Vagina (tissue), 2 donors: ENCODE results near the gene TOR2A. TPM values are rescaled to one million over a fixed set of nuclear protein-coding genes. Genes with fewer than 3 reads are reported as not detected.

Experiments used
- DNase-seq, 2 donors: peaks; one replicate each; pipeline ENCODE4 v3.0.0-alpha.2; 2017; ENCODE audit errors: extremely low spot score in 2 of 2
- H3K27ac ChIP-seq: fragments of 200-600 bp; sonication (generic); one replicate; pipeline ENCODE4 v1.5.1; 2019
- H3K27me3 ChIP-seq: fragments of 200-600 bp; sonication (generic); one replicate; pipeline ENCODE4 v1.5.1; 2019
- H3K36me3 ChIP-seq, 2 donors: fragments of 200-600 bp; sonication (generic); one replicate each; pipeline ENCODE4 v1.5.1; 2017 to 2019
- H3K4me1 ChIP-seq: fragments of 200-600 bp; sonication (generic); one replicate; pipeline ENCODE4 v1.5.1; 2019
- H3K4me3 ChIP-seq, 2 donors: fragments of 200-600 bp; sonication (generic); 1 replicate in 1 of 2; 2 replicates in 1 of 2; pipeline ENCODE4 v1.5.1; 2016 to 2019
- H3K9me3 ChIP-seq: fragments of 200-600 bp; sonication (generic); one replicate; pipeline ENCODE4 v1.5.1; 2019
- CTCF ChIP-seq, 3 experiments: fragments of 450-650 bp in 2 of 3; fragments of 200-600 bp in 1 of 3; sonication (generic) in 1 of 3; IDR thresholded peaks; one replicate each; pipeline ENCODE4 v1.5.1; 2017 to 2019; ENCODE audit warnings: antibody characterized with exemption in 3 of 3, mild to moderate bottlenecking in 2 of 3, moderate library complexity in 2 of 3
- POLR2A ChIP-seq, 2 donors: fragments of 450-650 bp; IDR thresholded peaks; one replicate each; pipeline ENCODE4 v1.6.1; 2017; ENCODE audit warnings: antibody characterized with exemption in 2 of 2, mild to moderate bottlenecking in 2 of 2, moderate library complexity in 2 of 2
- POLR2AphosphoS5 ChIP-seq, 2 donors: sonication (generic); formaldehyde crosslinking; IDR thresholded peaks; one replicate each; pipeline ENCODE4 v1.9.0; 2017; ENCODE audit warnings: antibody characterized with exemption in 2 of 2, mild to moderate bottlenecking in 2 of 2, low read depth in 1 of 2; ENCODE audit not compliant: insufficient read depth in 1 of 2
- intact Hi-C: fragments of 100-400 bp; cut with DNase I; formaldehyde crosslinking; loops from one replicate; pipeline ENCODE4 v1.15.1; 2023
- total RNA-seq: library from RNA; depleted of rRNA; stranded (reverse); fragments of >200 nt; gene quantifications from one replicate; pipeline ENCODE4 v1.2.3, GENCODE V29; 2016

Gene TOR2A
- total RNA-seq, 1 donor from 2014 or later = 12.3 TPM

DNA sequence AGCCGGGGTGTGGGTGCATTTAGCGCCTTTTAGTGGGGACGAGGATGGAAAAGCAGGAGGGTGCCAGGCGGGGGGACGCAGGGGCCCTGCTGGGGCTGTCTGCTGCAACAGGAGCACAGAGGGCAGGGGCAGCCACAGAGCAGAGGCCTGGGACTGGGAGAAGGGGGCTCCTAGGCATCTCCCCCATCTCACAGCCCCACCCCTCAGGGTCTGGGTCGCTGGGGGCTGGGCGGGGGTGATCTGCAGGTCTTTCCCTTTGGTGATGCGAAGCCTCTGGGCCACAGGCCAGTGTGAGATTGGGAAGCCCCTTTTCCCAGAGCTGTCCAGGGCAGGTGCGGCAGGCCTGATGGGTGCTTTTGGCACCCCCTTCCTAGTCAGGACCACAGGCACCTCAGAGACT is 4.8 kb downstream of the TOR2A start:
- no peak for TF ChIP-seq POLR2A (IDR thresholded peaks at IDR 0.05)
- TF ChIP-seq CTCF (IDR thresholded peaks at IDR 0.05) = no peak
- no peak for TF ChIP-seq POLR2AphosphoS5 (IDR thresholded peaks at IDR 0.05; ENCODE audit: insufficient read depth in 1 of 2, low read depth in 1 of 2)
- H3K4me3 ChIP-seq = no peak overlapping the region
- H3K36me3 ChIP-seq = peaks cover 0 to 12% of the 10 kb centered on the region in 2 donors
- intact Hi-C loops = loop anchor here (5.0 to 10.0 kb wide), 2 partner anchors 133 to 225 kb away; no protein-coding TSS in a partner anchor
- H3K27me3 ChIP-seq = no peaks in the 10 kb centered on the region
- H3K27ac ChIP-seq = no peak overlapping the region
- no peaks in the 10 kb centered on the region for H3K9me3 ChIP-seq
- peaks cover 15% of the 10 kb centered on the region for H3K4me1 ChIP-seq
- no peak for DNase-seq

DNA sequence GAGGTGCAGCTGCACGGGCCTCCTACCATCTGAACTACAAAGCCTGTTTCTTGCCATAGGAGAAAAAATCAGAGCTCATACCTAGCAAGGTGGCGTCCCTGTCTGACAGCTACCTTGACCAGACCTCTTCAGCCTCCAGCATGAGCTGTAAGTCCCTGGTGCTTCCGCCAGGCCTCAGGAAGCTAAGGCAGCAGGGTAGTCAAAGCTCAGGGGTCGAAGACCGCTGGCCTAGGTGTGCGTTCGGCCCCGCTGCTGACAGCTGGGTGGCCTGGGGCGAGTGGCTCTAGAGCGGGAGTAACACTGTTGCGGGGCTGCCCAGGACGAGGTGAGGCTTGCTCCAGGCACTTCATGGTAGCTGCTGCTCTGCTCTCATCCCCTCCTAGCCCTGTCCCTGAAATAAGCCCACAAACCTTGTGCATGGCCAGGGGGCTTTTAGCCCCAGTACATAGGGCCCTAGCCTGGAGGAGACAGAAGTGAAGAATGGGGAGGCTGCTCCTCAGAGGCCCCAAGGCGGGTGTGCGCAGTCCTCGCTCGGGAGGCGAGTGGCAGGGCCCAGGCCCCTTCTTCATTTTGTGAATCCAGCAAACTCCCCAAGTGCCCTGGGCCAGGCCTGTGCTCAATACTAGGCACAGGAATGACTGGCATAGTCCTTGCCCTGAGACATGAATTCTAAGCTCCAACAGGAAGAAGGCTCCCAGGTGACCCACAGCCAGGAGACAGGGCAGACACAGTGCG is 5.4 kb downstream of the TOR2A start:
- Histone ChIP-seq H3K4me1 (peaks cover 17% of the 10 kb centered on the region), H3K36me3 (peaks cover 0 to 12% of the 10 kb centered on the region in 2 donors), H3K27me3 (no peaks in the 10 kb centered on the region), H3K4me3 (no peak overlapping the region), H3K27ac (no peak overlapping the region), H3K9me3 (no peaks in the 10 kb centered on the region)
- no peak for DNase-seq
- TF ChIP-seq CTCF (IDR thresholded peaks at IDR 0.05) = no peak
- no peak for TF ChIP-seq POLR2AphosphoS5 (IDR thresholded peaks at IDR 0.05; ENCODE audit: insufficient read depth in 1 of 2, low read depth in 1 of 2)
- TF ChIP-seq POLR2A (IDR thresholded peaks at IDR 0.05) = no peak
- intact Hi-C loops = loop anchor here (5.0 to 10.0 kb wide), 2 partner anchors 132 to 225 kb away; no protein-coding TSS in a partner anchor

GRCh38 chr9:127728808-127729207 is 6.3 kb downstream of the TOR2A start:
- Histone ChIP-seq H3K27ac (no peak overlapping the region), H3K27me3 (no peaks in the 10 kb centered on the region), H3K4me3 (no peak overlapping the region), H3K4me1 (peaks cover 18% of the 10 kb centered on the region), H3K9me3 (no peaks in the 10 kb centered on the region), H3K36me3 (peaks cover 0 to 12% of the 10 kb centered on the region in 2 donors)
- intact Hi-C loops = no loop called here
- DNase-seq = no peak
- TF ChIP-seq POLR2AphosphoS5 (IDR thresholded peaks at IDR 0.05; ENCODE audit: insufficient read depth in 1 of 2, low read depth in 1 of 2) (no peak), CTCF (IDR thresholded peaks at IDR 0.05) (no peak), POLR2A (IDR thresholded peaks at IDR 0.05) (no peak)

DNA sequence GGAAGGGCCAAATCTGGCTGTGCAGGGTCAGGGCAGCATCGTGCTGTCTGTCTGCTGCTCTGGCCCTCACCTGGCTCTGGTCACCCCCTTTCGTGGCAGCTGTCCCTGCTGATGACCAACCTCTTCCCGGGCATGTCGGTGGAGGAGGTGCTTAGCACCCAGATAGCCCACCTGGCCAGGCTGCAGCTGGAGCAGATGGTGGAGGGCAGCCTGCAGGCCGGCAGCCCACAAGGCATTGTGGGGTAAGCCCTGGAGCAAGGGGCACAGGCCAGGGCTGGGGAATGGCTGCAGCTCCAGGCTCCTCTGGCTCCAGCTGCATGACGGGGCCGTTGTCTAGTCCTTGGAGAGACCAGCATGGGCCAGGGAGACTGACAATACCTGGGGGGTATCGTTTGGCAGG is 8.2 kb downstream of the TOR2A start:
- intact Hi-C loops = no loop called here
- TF ChIP-seq CTCF (IDR thresholded peaks at IDR 0.05) = no peak
- no peak for TF ChIP-seq POLR2AphosphoS5 (IDR thresholded peaks at IDR 0.05; ENCODE audit: insufficient read depth in 1 of 2, low read depth in 1 of 2)
- no peak for TF ChIP-seq POLR2A (IDR thresholded peaks at IDR 0.05)
- H3K27ac ChIP-seq = no peak overlapping the region
- peaks cover 0 to 6% of the 10 kb centered on the region in 2 donors for H3K36me3 ChIP-seq
- DNase-seq = no peak
- peaks cover 13% of the 10 kb centered on the region for H3K4me1 ChIP-seq
- H3K9me3 ChIP-seq = no peaks in the 10 kb centered on the region
- no peaks in the 10 kb centered on the region for H3K27me3 ChIP-seq
- H3K4me3 ChIP-seq = no peak overlapping the region

- Histone ChIP-seq H3K4me1 (peaks cover 13% of the 10 kb centered on the region), H3K27me3 (no peaks in the 10 kb centered on the region), H3K4me3 (no peak overlapping the region), H3K9me3 (no peaks in the 10 kb centered on the region), H3K27ac (peak overlapping the region; percentile 4), H3K36me3 (no peaks in the 10 kb centered on the region)
- intact Hi-C loops = no loop called here
- TF ChIP-seq POLR2A (IDR thresholded peaks at IDR 0.05) = no peak
- TF ChIP-seq POLR2AphosphoS5 (IDR thresholded peaks at IDR 0.05; ENCODE audit: insufficient read depth in 1 of 2, low read depth in 1 of 2) = no peak
- no peak for TF ChIP-seq CTCF (IDR thresholded peaks at IDR 0.05)
- no peak for DNase-seq
Measured at GRCh38 chr9:127724012-127724411, 11.1 kb downstream of the TOR2A start.
